ENCODE data around the gene LIN54.

Gene LIN54

DNA sequence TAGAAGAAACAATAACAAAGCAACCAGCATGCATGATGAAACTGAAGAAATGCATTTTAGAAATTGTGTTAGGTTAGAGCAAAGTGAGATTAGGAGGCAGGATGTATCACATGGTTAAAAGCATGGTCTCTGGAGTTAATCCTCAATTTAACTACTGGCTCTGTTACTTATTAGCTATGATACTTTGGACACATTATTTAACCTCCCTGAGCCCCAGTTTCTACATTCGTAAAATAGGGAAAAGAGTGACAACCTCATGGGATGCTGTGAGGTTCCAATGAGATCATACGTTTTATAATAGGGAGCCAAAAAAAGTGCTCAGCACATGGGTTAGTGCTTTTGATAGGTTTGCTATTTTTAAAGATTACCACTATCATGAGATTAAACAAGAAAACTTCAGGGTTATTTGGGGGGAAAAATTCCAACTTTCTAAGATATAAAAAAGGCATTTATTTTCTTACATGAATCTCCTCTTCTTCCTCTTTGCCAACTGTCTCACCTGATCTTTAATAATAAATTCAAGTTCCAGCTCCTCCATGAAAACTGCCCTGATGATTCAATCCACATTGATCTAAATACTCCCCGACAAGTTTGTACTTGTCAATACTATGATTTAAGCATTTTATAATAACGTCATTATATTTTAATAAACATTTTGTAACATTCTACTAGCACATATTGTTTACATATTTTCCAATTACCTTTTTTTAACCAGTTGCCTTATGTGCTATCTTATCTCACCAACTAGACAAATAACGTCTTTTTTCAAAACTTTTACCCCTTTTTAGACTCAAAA, 124.3 kb downstream of the LIN54 start:
- DNase-seq (ENCODE audit: low read depth), result no peak
- TF ChIP-seq, protein P1, sequence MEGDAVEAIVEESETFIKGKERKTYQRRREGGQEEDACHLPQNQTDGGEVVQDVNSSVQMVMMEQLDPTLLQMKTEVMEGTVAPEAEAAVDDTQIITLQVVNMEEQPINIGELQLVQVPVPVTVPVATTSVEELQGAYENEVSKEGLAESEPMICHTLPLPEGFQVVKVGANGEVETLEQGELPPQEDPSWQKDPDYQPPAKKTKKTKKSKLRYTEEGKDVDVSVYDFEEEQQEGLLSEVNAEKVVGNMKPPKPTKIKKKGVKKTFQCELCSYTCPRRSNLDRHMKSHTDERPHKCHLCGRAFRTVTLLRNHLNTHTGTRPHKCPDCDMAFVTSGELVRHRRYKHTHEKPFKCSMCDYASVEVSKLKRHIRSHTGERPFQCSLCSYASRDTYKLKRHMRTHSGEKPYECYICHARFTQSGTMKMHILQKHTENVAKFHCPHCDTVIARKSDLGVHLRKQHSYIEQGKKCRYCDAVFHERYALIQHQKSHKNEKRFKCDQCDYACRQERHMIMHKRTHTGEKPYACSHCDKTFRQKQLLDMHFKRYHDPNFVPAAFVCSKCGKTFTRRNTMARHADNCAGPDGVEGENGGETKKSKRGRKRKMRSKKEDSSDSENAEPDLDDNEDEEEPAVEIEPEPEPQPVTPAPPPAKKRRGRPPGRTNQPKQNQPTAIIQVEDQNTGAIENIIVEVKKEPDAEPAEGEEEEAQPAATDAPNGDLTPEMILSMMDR (conservative IDR thresholded peaks at IDR 0.05; ENCODE audit: control insufficient read depth, insufficient read depth, low read depth, low read length), result no peak
- no peak overlapping the region for H3K4me3 ChIP-seq (ENCODE audit: control insufficient read depth, low read depth, low read length)

DNA sequence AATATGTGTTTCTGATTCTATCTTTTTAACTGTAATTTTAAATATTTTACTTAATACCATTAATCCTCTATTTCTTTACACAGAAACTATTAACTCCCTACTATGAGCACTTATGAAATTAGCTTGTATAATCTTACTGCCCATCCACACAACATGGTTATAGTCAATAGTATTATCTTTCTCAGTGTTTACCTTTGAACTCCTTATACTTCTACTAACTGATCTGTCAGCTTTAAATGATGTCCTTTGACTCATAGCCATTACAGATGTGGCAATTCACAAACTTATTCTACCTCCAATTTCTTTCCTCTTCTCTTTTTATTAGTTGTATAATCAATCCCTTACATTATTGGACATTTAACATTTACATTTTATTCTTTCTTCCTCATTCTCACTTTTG, 125.2 kb downstream of the LIN54 start:
- TF ChIP-seq, protein P1 (conservative IDR thresholded peaks at IDR 0.05; ENCODE audit: control insufficient read depth, insufficient read depth, low read depth, low read length), result no peak
- peak; percentile 58 for DNase-seq (ENCODE audit: low read depth)
- H3K4me3 ChIP-seq (ENCODE audit: control insufficient read depth, low read depth, low read length), result no peak overlapping the region

Data from fibroblast of mammary gland (primary cell).